Mucosa of descending colon (tissue), 3 donors: Measurements from ENCODE around the gene PIWIL1. TPM values are rescaled to one million over a fixed set of nuclear protein-coding genes. Genes with fewer than 3 reads are reported as not detected.

Source experiments
- ATAC-seq: fragments of 200-7000 bp; cut with Tn5 transposase; one replicate; pipeline ENCODE4 v1.9.1; 2020; ENCODE audit warnings: mild to moderate bottlenecking, moderate library complexity
- DNase-seq, 3 donors: peaks; one replicate each; pipeline ENCODE4 v3.0.0-alpha.2; 2020
- H3K36me3 ChIP-seq: fragments of 200-600 bp; one replicate; pipeline ENCODE4 v1.8.0; 2021; ENCODE audit warnings: low read depth, mild to moderate bottlenecking
- H3K4me1 ChIP-seq: fragments of 200-600 bp; one replicate; pipeline ENCODE4 v1.8.0; 2021; ENCODE audit warnings: low read depth, mild to moderate bottlenecking
- H3K4me3 ChIP-seq: fragments of 200-600 bp; one replicate; pipeline ENCODE4 v1.8.0; 2021; ENCODE audit warnings: mild to moderate bottlenecking
- H3K9me3 ChIP-seq: fragments of 200-600 bp; one replicate; pipeline ENCODE4 v1.8.0; 2021; ENCODE audit warnings: mild to moderate bottlenecking
- CTCF ChIP-seq: fragments of 200-600 bp; IDR thresholded peaks from one replicate; pipeline ENCODE4 v1.8.0; 2022; ENCODE audit warnings: antibody characterized with exemption, mild to moderate bottlenecking
- intact Hi-C, 2 donors: fragments of 100-400 bp; cut with DNase I in 1 of 2; cut with micrococcal nuclease in 1 of 2; formaldehyde crosslinking; loops; one replicate each; pipeline versions ENCODE4 v1.11.0 to v1.11.1; 2022; cut with DNase I, micrococcal nuclease
- total RNA-seq, 3 donors: library from RNA; stranded (reverse); fragmentation: NEBNext Ultra II Directional in 2 of 3; extraction: Animal tissue kit (Norgen Biotek cat#: 25700) in 2 of 3; gene quantifications; one replicate each; pipeline versions ENCODE4 v1.2.1 to v1.2.4, GENCODE V29; 2021 to 2023
- donor health status: DM: no; HTN: no; CAD: no; lungs with moderate emphysema.
- donor health status: DM: no; HTN: no; CAD: no.
- donor health status: DM: no; HTN: yes; CAD: no.

PIWIL1 gene
- total RNA-seq, 3 donors from 2014 or later, result 0.23 TPM; not detected in 2

GRCh38 chr12:130366159-130366558, 28.5 kb downstream of the PIWIL1 start:
- Histone ChIP-seq H3K36me3 (no peaks in the 10 kb centered on the region), H3K9me3 (no peaks in the 10 kb centered on the region), H3K4me1 (no peaks in the 10 kb centered on the region), H3K4me3 (no peak overlapping the region)
- ATAC-seq (no peak), DNase-seq (no peak)
- TF ChIP-seq CTCF, result no peak
- intact Hi-C loops, result no loop called here

- no peak for TF ChIP-seq CTCF
- Histone ChIP-seq H3K4me1 (no peaks in the 10 kb centered on the region), H3K9me3 (no peaks in the 10 kb centered on the region), H3K36me3 (no peaks in the 10 kb centered on the region), H3K4me3 (no peak overlapping the region)
- no peak for ATAC-seq
- no peak for DNase-seq
- intact Hi-C loops, result no loop called here
Measured at GRCh38 chr12:130367003-130367402, 29.3 kb downstream of the PIWIL1 start.

GRCh38 chr12:130367523-130367922, 29.8 kb downstream of the PIWIL1 start:
- no peaks in the 10 kb centered on the region for H3K4me1 ChIP-seq
- no peak for TF ChIP-seq CTCF
- DNase-seq (no peak), ATAC-seq (no peak)
- H3K9me3 ChIP-seq, result no peaks in the 10 kb centered on the region
- H3K4me3 ChIP-seq, result no peak overlapping the region
- intact Hi-C loops, result no loop called here
- H3K36me3 ChIP-seq, result no peaks in the 10 kb centered on the region

DNA sequence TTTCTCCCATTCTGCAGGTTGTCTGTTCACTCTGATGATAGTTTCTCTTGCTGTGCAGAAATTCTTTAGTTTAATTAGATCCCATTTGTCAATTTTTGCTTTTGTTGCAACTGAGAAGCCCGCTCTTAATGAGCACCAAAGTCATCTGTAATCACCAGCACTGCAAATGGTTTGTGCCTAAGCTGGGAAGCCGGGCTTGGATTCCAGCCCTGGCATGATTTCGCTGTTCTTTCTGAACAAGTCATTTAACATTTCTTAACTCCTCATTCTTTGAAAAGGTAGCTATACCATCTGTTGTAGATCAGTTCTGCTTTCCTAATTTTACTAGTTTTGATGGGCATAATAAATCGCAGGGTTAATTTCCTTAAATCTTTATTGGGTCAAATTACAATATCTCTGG, 32.1 kb downstream of the PIWIL1 start:
- H3K4me3 ChIP-seq, result no peak overlapping the region
- no peak for TF ChIP-seq CTCF
- ATAC-seq (no peak), DNase-seq (no peak)
- intact Hi-C loops, result no loop called here
- H3K4me1 ChIP-seq, result no peaks in the 10 kb centered on the region
- no peaks in the 10 kb centered on the region for H3K9me3 ChIP-seq
- H3K36me3 ChIP-seq, result no peaks in the 10 kb centered on the region

GRCh38 chr12:130371296-130371695, 33.6 kb downstream of the PIWIL1 start:
- H3K36me3 ChIP-seq, result no peaks in the 10 kb centered on the region
- intact Hi-C loops, result no loop called here
- no peak for ATAC-seq

More at GRCh38 chr12:130371296-130371695, 33.6 kb downstream of the PIWIL1 start:
- no peak for TF ChIP-seq CTCF
- no peak for DNase-seq
- H3K4me3 ChIP-seq, result no peak overlapping the region
- no peaks in the 10 kb centered on the region for H3K4me1 ChIP-seq
- no peaks in the 10 kb centered on the region for H3K9me3 ChIP-seq
